Heart right ventricle (tissue), 16 donors: ENCODE data around the gene CCDC73. TPM values are rescaled to one million over a fixed set of nuclear protein-coding genes. Genes with fewer than 3 reads are reported as not detected.

Experiments
- ATAC-seq, 8 donors: fragments of 200-7000 bp; cut with Tn5 transposase; one replicate each; pipeline ENCODE4 v1.9.1; 2020; ENCODE audit warnings: mild to moderate bottlenecking in 8 of 8, moderate library complexity in 8 of 8, moderate number of reproducible peaks in 1 of 8
- DNase-seq, 2 donors: peaks; one replicate each; pipeline ENCODE4 v3.0.0-alpha.2; 2020
- H3K27ac ChIP-seq, 10 donors: fragments of 200-600 bp; sonication (generic) in 2 of 10; one replicate each; pipeline versions ENCODE4 v1.5.0 to v1.8.0; 2020 to 2022; ENCODE audit warnings: mild to moderate bottlenecking in 3 of 10
- H3K27me3 ChIP-seq, 7 donors: fragments of 200-600 bp; one replicate each; pipeline ENCODE4 v1.8.0; 2021 to 2022; ENCODE audit warnings: mild to moderate bottlenecking in 2 of 7
- H3K36me3 ChIP-seq, 9 donors: fragments of 200-600 bp; sonication (generic) in 1 of 9; one replicate each; pipeline versions ENCODE4 v1.5.0 to v1.8.0; 2020 to 2022; ENCODE audit warnings: mild to moderate bottlenecking in 2 of 9
- H3K4me1 ChIP-seq, 9 donors: fragments of 200-600 bp; sonication (generic) in 1 of 9; one replicate each; pipeline versions ENCODE4 v1.5.0 to v1.8.0; 2020 to 2022; ENCODE audit warnings: mild to moderate bottlenecking in 4 of 9
- H3K4me3 ChIP-seq, 10 donors: fragments of 200-600 bp; sonication (generic) in 2 of 10; one replicate each; pipeline versions ENCODE4 v1.5.0 to v1.8.0; 2020 to 2022; ENCODE audit warnings: mild to moderate bottlenecking in 7 of 10, moderate library complexity in 2 of 10
- H3K9me3 ChIP-seq, 11 donors: fragments of 200-600 bp in 10 of 11; sonication (generic) in 2 of 11; one replicate each; pipeline versions ENCODE4 v1.5.0 to v1.8.0; 2013 to 2022; ENCODE audit warnings: mild to moderate bottlenecking in 2 of 11, control low read depth in 1 of 11, moderate library complexity in 1 of 11
- WGBS, 2 donors: extraction: QIAGEN DNeasy Blood & Tissue Kit; methylation state at CpG; one replicate each; pipeline ENCODE4 v1.1.7; 2013; ENCODE audit warnings: inconsistent platforms in 1 of 2; 5-methylcytosine and 5-hydroxymethylcytosine counted together
- intact Hi-C, 10 donors: fragments of 100-400 bp; cut with DNase I; formaldehyde crosslinking; loops; one replicate each; pipeline versions ENCODE4 v1.11.1 to v1.14.2; 2022
- polyA plus RNA-seq, 2 donors: library from polyadenylated mRNA; stranded (reverse); fragments of 200-250 nt; gene quantifications; one replicate each; pipeline ENCODE4 v1.2.3, GENCODE V29; 2013
- total RNA-seq, 10 donors: library from RNA; stranded (reverse); fragmentation: NEBNext Ultra II Directional in 3 of 10; extraction: Animal tissue kit (Norgen Biotek cat#: 25700) in 3 of 10; gene quantifications; one replicate each; pipeline versions ENCODE4 v1.2.1 to v1.2.4, GENCODE V29; 2021 to 2023
- TF ChIP-seq, protein P1 (sequence below), 9 donors: fragments of 200-600 bp; sonication (generic) in 2 of 9; IDR thresholded peaks; one replicate each; pipeline versions ENCODE4 v1.5.0 to v1.8.0; 2021 to 2022; ENCODE audit warnings: antibody characterized with exemption in 9 of 9, mild to moderate bottlenecking in 5 of 9, moderate library complexity in 1 of 9
- donor health status: Arrhythmogenic right ventricular cardiomyopathy.
- donor health status: ischemic (EF 13 %, LVEDD 7.1; RV severe dilation, severe dysfunction).
- donor health status: healthy with polysubstance abuse.
- donor health status: DM: no; HTN: yes; CAD: no.
- donor health status: DM: no; HTN: no; CAD: no.
- donor health status: ischemic (EF 25% LVEDD 6.9; RV normal size, moderate dysfunction).
- donor health status: ischemic (EF 25% LVEDD 5.7; RV mildly dilated, moderate dysfunction).
- donor health status: healthy.
- donor health status: DM: yes; HTN: yes; CAD: no.
- donor health status: Ischemic cardiomyopathy.
- donor health status: ischemic (EF 35%, LVEDD 5.7; RV mildly dilated, moderate dysfunction).
- donor health status: nonischemic (EF 11% LVEDD 7.7; RV severe dilation, severe dysfunction).
- donor health status: DM: yes; HTN: yes; CAD: no.
- donor health status: PGD.
- donor health status: ischemic (EF 29% LVEDD 5.4; RV normal size, mild dysfunction).
- donor health status: nonischemic (EF 23%, LVEDD 6.1; RV moderate dilation, normal function).

Gene CCDC73
- total and polyA plus RNA-seq, 12 donors = 0.01 TPM; not detected in 11

DNA sequence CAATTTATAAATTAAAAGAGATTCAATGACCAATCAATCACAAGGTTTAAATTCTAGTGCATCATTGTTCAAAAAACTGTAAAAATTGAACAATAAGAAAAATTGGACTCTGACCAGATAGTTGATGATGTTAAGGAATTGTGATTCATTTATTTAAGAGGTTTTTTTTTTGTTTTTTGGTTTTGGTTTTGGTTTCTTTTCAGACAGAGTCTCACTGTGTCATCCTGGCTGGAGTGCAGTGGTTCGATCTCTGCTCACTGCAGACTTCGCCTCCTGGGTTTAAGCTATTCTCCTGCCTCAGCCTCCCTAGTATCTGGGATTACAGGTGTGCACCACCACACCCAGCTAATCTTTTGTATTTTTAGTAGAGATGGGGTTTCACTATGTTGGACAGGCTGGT, 227.9 kb downstream of the CCDC73 start:
- H3K27ac ChIP-seq = no peak overlapping the region
- no peaks in the 10 kb centered on the region for H3K9me3 ChIP-seq
- no peak for ATAC-seq
- H3K27me3 ChIP-seq = peaks cover 0 to 5% (median 3%) of the 10 kb centered on the region in 7 donors
- no peaks in the 10 kb centered on the region for H3K36me3 ChIP-seq
- WGBS, 2 donors = 80 to 89% methylated on average over 2 of the region's 2 CpGs
- TF ChIP-seq, protein P1, sequence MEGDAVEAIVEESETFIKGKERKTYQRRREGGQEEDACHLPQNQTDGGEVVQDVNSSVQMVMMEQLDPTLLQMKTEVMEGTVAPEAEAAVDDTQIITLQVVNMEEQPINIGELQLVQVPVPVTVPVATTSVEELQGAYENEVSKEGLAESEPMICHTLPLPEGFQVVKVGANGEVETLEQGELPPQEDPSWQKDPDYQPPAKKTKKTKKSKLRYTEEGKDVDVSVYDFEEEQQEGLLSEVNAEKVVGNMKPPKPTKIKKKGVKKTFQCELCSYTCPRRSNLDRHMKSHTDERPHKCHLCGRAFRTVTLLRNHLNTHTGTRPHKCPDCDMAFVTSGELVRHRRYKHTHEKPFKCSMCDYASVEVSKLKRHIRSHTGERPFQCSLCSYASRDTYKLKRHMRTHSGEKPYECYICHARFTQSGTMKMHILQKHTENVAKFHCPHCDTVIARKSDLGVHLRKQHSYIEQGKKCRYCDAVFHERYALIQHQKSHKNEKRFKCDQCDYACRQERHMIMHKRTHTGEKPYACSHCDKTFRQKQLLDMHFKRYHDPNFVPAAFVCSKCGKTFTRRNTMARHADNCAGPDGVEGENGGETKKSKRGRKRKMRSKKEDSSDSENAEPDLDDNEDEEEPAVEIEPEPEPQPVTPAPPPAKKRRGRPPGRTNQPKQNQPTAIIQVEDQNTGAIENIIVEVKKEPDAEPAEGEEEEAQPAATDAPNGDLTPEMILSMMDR (IDR thresholded peaks at IDR 0.05) = no peak
- no peak for DNase-seq
- H3K4me1 ChIP-seq = peaks cover 0 to 5% (median 0%) of the 10 kb centered on the region in 9 donors
- intact Hi-C loops = loop anchor here in 3 of 10 donors (10.0 kb wide), 3 partner anchors 182 to 242 kb away; no protein-coding TSS in a partner anchor
- H3K4me3 ChIP-seq = no peak overlapping the region

DNA sequence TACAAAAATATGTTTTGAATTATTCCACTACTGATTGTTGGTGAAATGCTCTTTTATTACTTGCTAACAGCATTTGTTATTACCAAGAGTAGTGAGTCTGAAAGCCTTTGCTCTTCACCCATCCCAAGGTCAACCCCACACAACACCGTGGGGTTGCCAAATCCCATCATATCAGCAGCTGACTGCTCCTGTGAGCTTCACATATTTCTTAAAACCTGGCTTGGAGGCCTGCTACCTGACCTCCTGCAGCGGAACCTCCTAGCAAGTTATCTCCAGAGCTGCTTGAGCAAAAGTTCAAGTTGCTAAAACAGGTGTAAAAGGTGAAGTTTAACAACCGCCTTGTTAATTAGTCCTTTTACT, 230.9 kb downstream of the CCDC73 start:
- no peaks in the 10 kb centered on the region for H3K36me3 ChIP-seq
- H3K27ac ChIP-seq = no peak overlapping the region
- no peaks in the 10 kb centered on the region for H3K9me3 ChIP-seq
- 60 to 63% methylated on average over 3 of the region's 3 CpGs for WGBS, 2 donors
- DNase-seq (no peak), ATAC-seq (peak in 2 of 8 donors; percentile 33 to 63)
- TF ChIP-seq, protein P1 (IDR thresholded peaks at IDR 0.05) = no peak
- H3K4me3 ChIP-seq = no peak overlapping the region
- intact Hi-C loops = loop anchor here in 4 of 10 donors (5.0 to 10.0 kb wide), 4 partner anchors 179 to 239 kb away; no protein-coding TSS in a partner anchor
- H3K4me1 ChIP-seq = peaks cover 0 to 5% (median 0%) of the 10 kb centered on the region in 9 donors
- H3K27me3 ChIP-seq = peaks cover 0 to 4% (median 0%) of the 10 kb centered on the region in 7 donors

DNA sequence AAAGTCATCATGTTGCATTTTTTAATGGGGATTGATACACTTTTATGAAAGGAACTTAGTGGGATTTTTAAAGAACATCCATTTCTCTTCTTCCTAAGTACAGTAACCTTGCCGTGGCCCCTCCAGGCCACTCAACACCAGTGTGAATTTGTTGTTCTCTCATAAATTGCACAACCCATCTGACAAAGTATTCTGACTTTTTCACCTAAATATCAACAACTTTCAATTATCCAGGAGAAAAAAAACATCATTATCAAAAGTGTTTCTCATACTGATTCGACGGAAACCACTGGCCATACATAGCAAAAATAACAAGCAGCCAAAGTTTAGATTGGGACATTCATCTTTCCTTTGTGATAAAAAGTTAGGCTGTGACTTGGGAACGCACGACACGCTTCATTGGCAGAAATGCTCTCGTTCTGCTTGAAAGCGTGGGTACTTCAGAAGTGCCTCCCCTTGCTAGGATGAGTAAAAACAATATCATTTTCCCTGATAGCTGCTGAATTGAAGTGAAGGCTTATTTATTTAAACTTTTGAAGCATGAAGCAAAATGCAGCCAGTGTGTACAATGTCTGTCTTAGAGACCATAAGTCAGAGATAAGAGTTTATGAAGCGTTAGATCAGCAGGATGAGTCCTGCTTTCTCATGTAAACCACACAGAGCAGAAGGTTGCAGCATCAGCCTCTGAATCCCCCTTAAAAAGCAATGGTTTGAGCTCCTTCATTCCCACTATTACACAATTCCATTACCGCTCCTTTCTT, 231.4 kb downstream of the CCDC73 start:
- 63 to 72% methylated on average over 10 of the region's 10 CpGs for WGBS, 2 donors
- Histone ChIP-seq H3K36me3 (no peaks in the 10 kb centered on the region), H3K27ac (no peak overlapping the region), H3K4me1 (peaks cover 0 to 5% (median 0%) of the 10 kb centered on the region in 9 donors), H3K4me3 (no peak overlapping the region), H3K27me3 (peaks cover 0 to 4% (median 0%) of the 10 kb centered on the region in 7 donors), H3K9me3 (no peaks in the 10 kb centered on the region)
- DNase-seq (no peak), ATAC-seq (no peak)
- intact Hi-C loops = loop anchor here in 4 of 10 donors (5.0 to 10.0 kb wide), 4 partner anchors 178 to 238 kb away; no protein-coding TSS in a partner anchor
- TF ChIP-seq, protein P1 (IDR thresholded peaks at IDR 0.05) = no peak

DNA sequence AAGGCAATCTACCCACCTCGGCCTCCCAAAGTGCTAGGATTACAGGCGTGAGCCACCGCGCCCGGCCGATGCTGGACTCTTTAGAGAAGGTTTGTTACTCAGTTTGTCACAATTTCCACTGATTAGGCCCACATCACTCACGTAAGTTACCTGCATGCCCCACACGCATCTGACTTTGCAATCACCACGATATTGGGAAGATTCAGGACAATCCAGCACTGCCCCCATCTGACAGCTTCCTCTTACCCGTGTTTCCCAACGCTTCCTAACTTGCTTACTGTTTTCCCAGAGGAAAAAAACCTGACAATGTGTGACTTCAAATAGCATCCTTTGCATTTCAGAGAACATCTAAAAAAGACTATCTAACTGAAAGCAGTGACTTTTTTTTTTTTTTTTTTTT, 232.6 kb downstream of the CCDC73 start:
- intact Hi-C loops = loop anchor here in 4 of 10 donors (5.0 to 10.0 kb wide), 4 partner anchors 177 to 237 kb away; no protein-coding TSS in a partner anchor
- H3K9me3 ChIP-seq = no peaks in the 10 kb centered on the region
- H3K27me3 ChIP-seq = peaks cover 0 to 4% (median 0%) of the 10 kb centered on the region in 7 donors
- no peak for ATAC-seq
- H3K36me3 ChIP-seq = no peaks in the 10 kb centered on the region
- no peak overlapping the region for H3K4me3 ChIP-seq
- DNase-seq = no peak
- 83 to 87% methylated on average over 11 of the region's 11 CpGs for WGBS, 2 donors
- peaks cover 0 to 5% (median 0%) of the 10 kb centered on the region in 9 donors for H3K4me1 ChIP-seq
- TF ChIP-seq, protein P1 (IDR thresholded peaks at IDR 0.05) = peak in 5 of 9 donors; percentile 16 to 48 (median 22)
- no peak overlapping the region for H3K27ac ChIP-seq
